Panc1 (cell line): ENCODE results near the gene RNF135. TPM values are rescaled to one million over a fixed set of nuclear protein-coding genes. Genes with fewer than 3 reads are reported as not detected.

Experiments used
- ATAC-seq: fragments of 200-7000 bp; cut with Tn5 transposase; 2 replicates; pipeline ENCODE4 v1.9.1; 2020; ENCODE audit warnings: mild to moderate bottlenecking, moderate library complexity
- BruUV-seq: library from RNA; stranded (reverse); fragments of 400-500 nt; replicated peaks from 2 replicates; lab custom pipeline; 2021; lab: Mats Ljungman, UMichigan
- CTCF ChIA-PET: fragments of 300-600 bp; sonication (Branson Sonifier 250); formaldehyde crosslinking; loops from one replicate; lab custom pipeline; 2022; ENCODE audit warnings: antibody characterized with exemption; lab: Charles Lee
- POLR2A ChIA-PET: fragments of 300-600 bp; sonication (Branson Sonifier 250); formaldehyde crosslinking; loops from one replicate; lab custom pipeline; 2022; ENCODE audit warnings: antibody characterized with exemption; lab: Charles Lee
- DNase-seq: peaks from one replicate; pipeline ENCODE4 v3.0.0-alpha.2; 2010; ENCODE audit warnings: low read depth, low spot score
- H3K27ac ChIP-seq: 2 replicates; pipeline ENCODE4 v1.5.1; 2011; ENCODE audit warnings: mild to moderate bottlenecking, low read length, inconsistent platforms
- H3K27me3 ChIP-seq: fragments of 200-500 bp; sonication (Bioruptor generic); 2 replicates; pipeline ENCODE4 v1.6.0; 2014; ENCODE audit warnings: low read length, inconsistent platforms; ENCODE audit not compliant: control insufficient read depth, insufficient read depth
- H3K36me3 ChIP-seq: fragments of 200-500 bp; sonication (Bioruptor generic); 2 replicates; pipeline ENCODE4 v1.5.1; 2014; ENCODE audit warnings: inconsistent platforms, mild to moderate bottlenecking, low read length, moderate library complexity; ENCODE audit not compliant: control insufficient read depth, insufficient read depth
- H3K4me1 ChIP-seq: 2 replicates; pipeline ENCODE4 v1.5.1; 2011; ENCODE audit warnings: inconsistent platforms, mild to moderate bottlenecking, low read length, moderate library complexity; ENCODE audit not compliant: control insufficient read depth, insufficient read depth
- H3K4me3 ChIP-seq, 2 experiments: 2 replicates each; pipeline ENCODE4 v1.5.1; 2011 to 2012; ENCODE audit warnings: low read depth in 2 of 2, low read length in 2 of 2, mild to moderate bottlenecking in 2 of 2, inconsistent platforms in 1 of 2, moderate library complexity in 1 of 2
- H3K9me3 ChIP-seq: fragments of 200-500 bp; sonication (Bioruptor generic); 2 replicates; pipeline ENCODE4 v1.5.1; 2014; ENCODE audit warnings: low read depth, mild to moderate bottlenecking, inconsistent platforms, low read length, moderate library complexity; ENCODE audit not compliant: control insufficient read depth, insufficient read depth
- CTCF ChIP-seq: fragments of 450-650 bp; IDR thresholded peaks from 2 replicates; pipeline ENCODE4 v1.5.1; 2017; ENCODE audit warnings: mild to moderate bottlenecking
- POLR2AphosphoS5 ChIP-seq: IDR thresholded peaks from 2 replicates; pipeline ENCODE4 v1.6.1; 2012; ENCODE audit warnings: mild to moderate bottlenecking, low read depth, low read length, moderate library complexity
- REST ChIP-seq, 2 experiments: IDR thresholded peaks; 2 replicates each; pipeline ENCODE4 v1.6.1; 2011 to 2012; ENCODE audit warnings: low read depth in 2 of 2, control low read depth in 1 of 2, low read length in 1 of 2, mild to moderate bottlenecking in 1 of 2, moderate library complexity in 1 of 2; ENCODE audit not compliant: insufficient read depth in 1 of 2
- SIN3A ChIP-seq: IDR thresholded peaks from 2 replicates; pipeline ENCODE4 v1.6.1; 2012; ENCODE audit warnings: low read depth, mild to moderate bottlenecking, low read length, moderate library complexity, borderline replicate concordance; ENCODE audit not compliant: insufficient read depth
- TCF7L2 ChIP-seq: IDR thresholded peaks from 2 replicates; pipeline ENCODE4 v1.6.1; 2011; ENCODE audit warnings: mild to moderate bottlenecking, low read depth, low read length, inconsistent platforms
- in situ Hi-C: cut with HindIII; loops from 2 replicates; pipeline ENCODE4 v1.10.0; 2016; ENCODE audit warnings: low sequenced_read_pairs, low pct_unique_long_range_greater_than_20kb
- intact Hi-C: fragments of 100-400 bp; cut with micrococcal nuclease; formaldehyde crosslinking; loops from one replicate; pipeline ENCODE4 v1.10.0; 2022; ENCODE audit not compliant: unreplicated experiment
- total RNA-seq: library from RNA; stranded (reverse); gene quantifications from one replicate; pipeline ENCODE4 v1.2.1, GENCODE V29; 2021; ENCODE audit not compliant: unreplicated experiment

RNF135 gene
- total RNA-seq, 1 experiment from 2014 or later: 41.8 TPM

DNA sequence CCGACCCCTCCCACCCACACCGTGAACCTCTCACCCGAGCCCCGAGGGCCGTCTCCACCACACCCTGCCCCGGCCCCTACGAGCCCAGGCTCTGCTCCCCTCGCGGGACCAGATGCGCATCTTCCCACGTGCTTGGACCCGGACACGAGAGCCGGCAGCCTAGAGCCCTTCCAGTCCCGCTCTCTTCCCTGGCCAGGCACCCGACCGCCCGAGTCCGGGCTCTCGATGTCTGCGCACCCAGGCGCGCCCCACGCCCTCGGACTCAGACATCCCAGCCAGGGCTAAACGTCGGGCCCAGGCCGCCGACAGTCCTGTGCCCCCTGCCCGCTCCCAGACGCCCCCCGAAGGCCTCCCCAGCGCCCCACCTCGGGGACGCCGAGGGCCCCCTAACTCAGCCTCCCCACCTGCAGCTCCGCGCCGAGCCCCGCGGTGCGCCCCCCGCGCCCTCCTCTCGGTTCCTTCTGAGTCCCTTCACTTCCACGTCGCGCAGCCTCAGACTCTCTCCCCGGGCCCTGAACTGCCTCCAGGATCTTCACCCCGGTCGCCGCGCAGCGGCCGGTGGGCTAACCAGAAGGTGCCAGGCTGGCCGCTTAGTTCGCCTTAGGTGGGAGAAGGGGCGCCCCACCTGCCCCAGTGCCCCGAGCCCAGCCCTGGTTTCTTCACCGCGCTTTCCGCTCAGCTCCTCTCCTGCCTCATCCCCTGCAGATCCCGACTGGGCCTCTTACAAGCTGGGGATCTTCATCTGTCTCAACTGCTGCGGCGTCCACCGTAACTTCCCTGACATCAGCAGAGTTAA lies 48.4 kb upstream of the RNF135 start:
- H3K27me3 ChIP-seq: peaks cover 9% of the 10 kb centered on the region
- no peaks in the 10 kb centered on the region for H3K9me3 ChIP-seq
- no TSS peak for BruUV-seq
- in situ Hi-C loops: no loop called here
- intact Hi-C loops: no loop called here
- DNase-seq: no peak
- ChIA-PET CTCF (interaction anchor here (0.6 kb wide), 1 partner anchor 288 kb away, joined by 3 read pairs; no protein-coding TSS in a partner anchor), POLR2A (interaction anchor here (0.6 to 1.0 kb wide), 2 partner anchors 10 to 393 kb away, joined by 3 to 6 read pairs; no protein-coding TSS in a partner anchor)
- peaks cover 5% of the 10 kb centered on the region; the same call in 1 of the 2 replicates for H3K4me1 ChIP-seq
- H3K4me3 ChIP-seq: peak overlapping the region; percentile 43 to 53
- TF ChIP-seq SIN3A (no peak), TCF7L2 (no peak), CTCF (no peak), POLR2AphosphoS5 (no peak), REST (IDR thresholded peaks at IDR 0.05; ENCODE audit: insufficient read depth in 1 of 2, low read depth in 2 of 2, low read length in 1 of 2) (no peak)
- H3K27ac ChIP-seq: no peak overlapping the region
- H3K36me3 ChIP-seq: no peaks in the 10 kb centered on the region
- peak; percentile 59 for ATAC-seq

- intact Hi-C loops: no loop called here
- BruUV-seq: no TSS peak
These were observed 46.5 kb upstream of the RNF135 start for GRCh38 chr17:30924341-30924740.

More at GRCh38 chr17:30924341-30924740, 46.5 kb upstream of the RNF135 start:
- Histone ChIP-seq H3K4me1 (peaks cover 5% of the 10 kb centered on the region; the same call in 1 of the 2 replicates), H3K36me3 (no peaks in the 10 kb centered on the region), H3K9me3 (no peaks in the 10 kb centered on the region), H3K27ac (no peak overlapping the region), H3K4me3 (no peak overlapping the region), H3K27me3 (peaks cover 9% of the 10 kb centered on the region)
- in situ Hi-C loops: no loop called here
- peak; percentile 5; the same call in 1 of the 2 replicates for ATAC-seq
- TF ChIP-seq TCF7L2 (no peak), POLR2AphosphoS5 (no peak), SIN3A (no peak), REST (IDR thresholded peaks at IDR 0.05; ENCODE audit: insufficient read depth in 1 of 2, low read depth in 2 of 2, low read length in 1 of 2) (no peak), CTCF (no peak)
- POLR2A ChIA-PET: no interaction called here
- no peak for DNase-seq
- CTCF ChIA-PET: interaction anchor here (0.7 kb wide), 1 partner anchor 45 kb away, joined by 4 read pairs; no protein-coding TSS in a partner anchor
